ENCODE results near the gene GALNT11.

GRCh38 chr7:152046531-152046930 lies 21.1 kb downstream of the GALNT11 start:
- no peak for TF ChIP-seq CTCF (IDR thresholded peaks at IDR 0.05 in 2 of 3, conservative IDR thresholded peaks at IDR 0.05 in 1 of 3; ENCODE audit: insufficient read depth in 2 of 3, low read depth in 1 of 3, low read length in 3 of 3)
- TF ChIP-seq SOX6 (IDR thresholded peaks at IDR 0.05), result no peak
- TF ChIP-seq GMEB1 (CRISPR knock-in tag; IDR thresholded peaks at IDR 0.05), result no peak
- no peak for TF ChIP-seq MAX (CRISPR knock-in tag; IDR thresholded peaks at IDR 0.05)
- TF ChIP-seq PBX2 (CRISPR knock-in tag; IDR thresholded peaks at IDR 0.05; ENCODE audit: low read depth), result no peak
- no peak for TF ChIP-seq PBX2 (tag; conservative IDR thresholded peaks at IDR 0.05; ENCODE audit: low read depth)
- TF ChIP-seq MBD1 (CRISPR knock-in tag; IDR thresholded peaks at IDR 0.05), result no peak
- TF ChIP-seq JUNB (CRISPR knock-in tag; conservative IDR thresholded peaks at IDR 0.05), result no peak
- no peak for TF ChIP-seq ZNF274 (IDR thresholded peaks at IDR 0.05; ENCODE audit: borderline replicate concordance, low read depth, low read length)
- no peak for TF ChIP-seq ATF3 (IDR thresholded peaks at IDR 0.05)
- no peak for TF ChIP-seq ATF3 (CRISPR knock-in tag; conservative IDR thresholded peaks at IDR 0.05)
- no peak for TF ChIP-seq SP1 (CRISPR knock-in tag; IDR thresholded peaks at IDR 0.05)
- no peak for TF ChIP-seq TCF7 (IDR thresholded peaks at IDR 0.05; ENCODE audit: borderline replicate concordance)
